MM.1S (cell line): Measurements from ENCODE around the gene SSBP4.

Source experiments
- DNase-seq: peaks from one replicate; pipeline ENCODE4 v3.0.0-alpha.2; 2015
- H2AFZ ChIP-seq: fragments of 300-600 bp; sonication (generic); 2 replicates; pipeline ENCODE4 v1.6.0; 2016; ENCODE audit warnings: antibody characterized with exemption, low read length
- H3F3A ChIP-seq: fragments of 300-600 bp; sonication (generic); 2 replicates; pipeline ENCODE4 v1.6.1; 2016; ENCODE audit warnings: mild to moderate bottlenecking, antibody characterized with exemption, low read length, moderate library complexity, mixed read lengths; ENCODE audit not compliant: insufficient read depth
- H3K27ac ChIP-seq: fragments of 300-600 bp; sonication (generic); 2 replicates; pipeline ENCODE4 v1.5.1; 2016; ENCODE audit warnings: mild to moderate bottlenecking, low read length
- H3K27me3 ChIP-seq: fragments of 300-600 bp; sonication (generic); replicated peaks from 2 replicates; pipeline ENCODE4 v1.6.0; 2016; ENCODE audit warnings: low read length; ENCODE audit not compliant: insufficient read depth
- H3K36me3 ChIP-seq: fragments of 300-600 bp; sonication (generic); replicated peaks from 2 replicates; pipeline ENCODE4 v1.6.1; 2016; ENCODE audit warnings: mild to moderate bottlenecking, low read length, mixed read lengths; ENCODE audit not compliant: insufficient read depth
- H3K4me1 ChIP-seq: fragments of 300-600 bp; sonication (generic); 2 replicates; pipeline ENCODE4 v1.6.1; 2016; ENCODE audit warnings: low read length, mixed read lengths
- H3K4me2 ChIP-seq: fragments of 300-600 bp; sonication (generic); 2 replicates; pipeline ENCODE4 v1.6.0; 2016; ENCODE audit warnings: low read depth, low read length
- H3K4me3 ChIP-seq: fragments of 300-600 bp; sonication (generic); 2 replicates; pipeline ENCODE4 v1.5.1; 2016; ENCODE audit warnings: low read length, mixed read lengths
- H3K79me2 ChIP-seq: fragments of 300-600 bp; sonication (generic); 2 replicates; pipeline ENCODE4 v1.6.1; 2016; ENCODE audit warnings: mixed run types, low read length, mixed read lengths
- H3K9ac ChIP-seq: fragments of 300-600 bp; sonication (generic); 2 replicates; pipeline ENCODE4 v1.6.1; 2016; ENCODE audit warnings: low read length, mixed read lengths
- H3K9me2 ChIP-seq: fragments of 300-600 bp; sonication (generic); replicated peaks from 2 replicates; pipeline ENCODE4 v1.6.1; 2016; ENCODE audit warnings: mild to moderate bottlenecking, low read length, mixed read lengths; ENCODE audit not compliant: insufficient read depth
- H3K9me3 ChIP-seq: fragments of 300-600 bp; sonication (generic); replicated peaks from 2 replicates; pipeline ENCODE4 v1.6.1; 2016; ENCODE audit warnings: mild to moderate bottlenecking, low read length, mixed read lengths; ENCODE audit not compliant: insufficient read depth
- H4K20me1 ChIP-seq: fragments of 300-600 bp; sonication (generic); 2 replicates; pipeline ENCODE4 v1.6.1; 2016; ENCODE audit warnings: mild to moderate bottlenecking, low read length, moderate library complexity, mixed read lengths; ENCODE audit not compliant: insufficient read depth
- EZH2 ChIP-seq: fragments of 300-600 bp; sonication (generic); optimal IDR thresholded peaks from 2 replicates; pipeline ENCODE3; 2017; ENCODE audit warnings: low read depth, mild to moderate bottlenecking, antibody characterized with exemption, low read length, mixed read lengths
- EZH2phosphoT487 ChIP-seq: fragments of 300-600 bp; sonication (generic); IDR thresholded peaks from 2 replicates; pipeline ENCODE4 v1.6.1; 2018; ENCODE audit warnings: antibody characterized with exemption, low read length
- TF ChIP-seq, protein P1 (sequence below): fragments of 300-600 bp; sonication (generic); IDR thresholded peaks from 2 replicates; pipeline ENCODE4 v1.5.1; 2016; ENCODE audit warnings: antibody characterized with exemption, low read length, mixed read lengths

The SSBP4 gene

DNA sequence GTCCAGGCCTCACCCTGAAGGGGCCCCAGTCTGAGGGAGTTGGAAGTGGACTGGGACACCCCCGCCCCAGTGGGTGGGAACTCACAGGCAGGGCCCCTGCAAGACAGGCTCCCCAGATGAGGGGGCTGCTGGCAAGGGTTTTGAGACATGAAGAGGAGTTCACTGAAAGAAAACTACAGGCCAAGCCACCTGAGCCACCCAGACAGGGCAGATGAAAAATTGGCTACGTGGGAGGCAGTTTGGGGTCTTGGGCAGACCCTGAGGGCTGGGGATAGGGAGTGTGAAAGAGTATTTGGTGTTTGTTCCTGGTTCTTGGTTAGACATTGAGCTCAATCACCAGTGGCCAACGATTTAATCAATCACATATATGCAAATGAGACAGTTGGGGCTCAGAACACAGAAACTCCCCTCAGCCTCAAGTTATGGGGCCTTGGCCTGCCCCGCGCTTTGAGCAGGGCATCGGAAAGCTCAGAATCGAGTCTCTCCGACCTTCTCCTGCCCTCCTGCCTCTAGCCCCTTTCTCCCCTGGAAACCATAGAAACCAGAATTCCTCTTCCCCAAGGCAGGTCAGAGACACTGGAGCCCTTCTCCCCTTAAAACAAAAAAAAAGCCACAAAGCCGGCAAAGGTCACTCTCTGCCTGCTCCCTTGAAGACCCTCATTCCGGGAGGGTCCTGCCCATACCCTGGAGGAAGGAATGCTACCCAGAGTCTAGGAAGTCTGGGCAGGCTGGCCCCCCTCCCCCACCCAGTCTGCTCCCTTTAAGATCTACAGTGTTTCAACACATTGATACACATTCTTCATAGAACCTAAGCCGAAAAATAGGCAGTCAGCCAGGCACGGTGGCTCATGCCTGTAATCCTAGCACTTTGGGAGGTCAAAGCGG is 20.1 kb downstream of the SSBP4 start:
- TF ChIP-seq, protein P1, sequence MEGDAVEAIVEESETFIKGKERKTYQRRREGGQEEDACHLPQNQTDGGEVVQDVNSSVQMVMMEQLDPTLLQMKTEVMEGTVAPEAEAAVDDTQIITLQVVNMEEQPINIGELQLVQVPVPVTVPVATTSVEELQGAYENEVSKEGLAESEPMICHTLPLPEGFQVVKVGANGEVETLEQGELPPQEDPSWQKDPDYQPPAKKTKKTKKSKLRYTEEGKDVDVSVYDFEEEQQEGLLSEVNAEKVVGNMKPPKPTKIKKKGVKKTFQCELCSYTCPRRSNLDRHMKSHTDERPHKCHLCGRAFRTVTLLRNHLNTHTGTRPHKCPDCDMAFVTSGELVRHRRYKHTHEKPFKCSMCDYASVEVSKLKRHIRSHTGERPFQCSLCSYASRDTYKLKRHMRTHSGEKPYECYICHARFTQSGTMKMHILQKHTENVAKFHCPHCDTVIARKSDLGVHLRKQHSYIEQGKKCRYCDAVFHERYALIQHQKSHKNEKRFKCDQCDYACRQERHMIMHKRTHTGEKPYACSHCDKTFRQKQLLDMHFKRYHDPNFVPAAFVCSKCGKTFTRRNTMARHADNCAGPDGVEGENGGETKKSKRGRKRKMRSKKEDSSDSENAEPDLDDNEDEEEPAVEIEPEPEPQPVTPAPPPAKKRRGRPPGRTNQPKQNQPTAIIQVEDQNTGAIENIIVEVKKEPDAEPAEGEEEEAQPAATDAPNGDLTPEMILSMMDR = no peak
- TF ChIP-seq EZH2phosphoT487 (no peak), EZH2 (no peak)
- no peak overlapping the region for H3K4me2 ChIP-seq
- no peaks in the 10 kb centered on the region for H3K36me3 ChIP-seq
- no peak overlapping the region for H3K9ac ChIP-seq
- no peak for DNase-seq
- no peaks in the 10 kb centered on the region for H3K9me3 ChIP-seq
- H3K9me2 ChIP-seq = no peaks in the 10 kb centered on the region
- peaks cover 17% of the 10 kb centered on the region; the same call in 1 of the 2 replicates for H3F3A ChIP-seq
- no peaks in the 10 kb centered on the region for H3K4me1 ChIP-seq
- H4K20me1 ChIP-seq = no peaks in the 10 kb centered on the region
- H2AFZ ChIP-seq = no peak overlapping the region
- H3K4me3 ChIP-seq = no peak overlapping the region
- H3K27me3 ChIP-seq = peaks cover 4% of the 10 kb centered on the region; the same call in 1 of the 2 replicates
- no peak overlapping the region for H3K27ac ChIP-seq
- H3K79me2 ChIP-seq = peaks cover 6% of the 10 kb centered on the region; the same call in 1 of the 2 replicates

DNA sequence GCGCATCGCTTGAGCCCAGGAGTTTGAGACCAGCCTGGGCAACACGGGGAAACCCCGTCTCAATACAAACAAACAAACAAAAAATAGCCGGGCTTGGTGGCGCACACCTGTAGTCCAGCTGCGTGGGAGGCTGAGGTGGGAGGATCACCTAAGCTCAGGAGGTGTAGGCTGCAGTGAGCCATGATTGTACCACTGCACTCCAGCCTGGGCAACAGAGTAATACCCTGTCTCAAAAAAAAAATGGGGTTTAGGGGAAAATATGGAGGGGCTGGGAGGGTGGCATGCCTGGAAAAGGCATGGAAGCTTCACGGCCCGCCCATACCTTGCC is 20.7 kb downstream of the SSBP4 start:
- Histone ChIP-seq H3K27me3 (no peaks in the 10 kb centered on the region), H3K9me3 (no peaks in the 10 kb centered on the region), H3K4me2 (no peak overlapping the region), H3K9me2 (no peaks in the 10 kb centered on the region), H3F3A (peaks cover 17% of the 10 kb centered on the region; the same call in 1 of the 2 replicates), H3K36me3 (no peaks in the 10 kb centered on the region; the same call in 1 of the 2 replicates), H3K4me1 (no peaks in the 10 kb centered on the region), H3K9ac (no peak overlapping the region), H3K79me2 (peaks cover 6% of the 10 kb centered on the region; the same call in 1 of the 2 replicates), H4K20me1 (no peaks in the 10 kb centered on the region), H3K4me3 (no peak overlapping the region), H3K27ac (no peak overlapping the region), H2AFZ (no peak overlapping the region)
- TF ChIP-seq EZH2 (no peak), EZH2phosphoT487 (no peak)
- TF ChIP-seq, protein P1 = no peak
- no peak for DNase-seq

DNA sequence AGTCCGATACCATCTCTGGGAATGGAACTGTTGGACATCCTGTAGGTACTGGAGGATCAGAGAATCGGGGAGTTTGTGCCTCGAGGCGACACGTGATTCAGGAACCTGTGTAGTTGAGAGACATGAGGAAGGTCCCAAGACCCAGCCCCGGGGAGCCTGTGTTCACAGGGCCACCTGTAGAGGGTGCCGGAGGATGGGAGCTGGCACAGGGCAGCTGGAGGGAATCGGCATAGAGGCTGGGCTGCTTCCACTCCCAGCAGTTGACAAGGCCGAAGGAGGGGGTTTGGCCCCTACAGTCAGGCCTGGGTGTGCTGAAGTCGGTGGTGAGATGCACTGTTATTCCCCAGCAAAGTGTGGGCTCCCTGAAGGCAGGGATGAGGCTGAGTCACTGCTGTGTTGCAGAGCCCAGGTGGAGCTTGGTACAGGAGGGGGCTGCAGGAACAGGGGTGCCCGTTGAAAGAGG is 21.2 kb downstream of the SSBP4 start:
- Histone ChIP-seq H3K4me2 (no peak overlapping the region), H3K27me3 (no peaks in the 10 kb centered on the region), H4K20me1 (no peaks in the 10 kb centered on the region), H3F3A (peaks cover 17% of the 10 kb centered on the region; the same call in 1 of the 2 replicates), H3K9me2 (no peaks in the 10 kb centered on the region), H3K79me2 (peaks cover 6% of the 10 kb centered on the region; the same call in 1 of the 2 replicates), H2AFZ (no peak overlapping the region), H3K4me1 (no peaks in the 10 kb centered on the region), H3K9me3 (no peaks in the 10 kb centered on the region), H3K36me3 (no peaks in the 10 kb centered on the region; the same call in 1 of the 2 replicates), H3K4me3 (no peak overlapping the region), H3K27ac (no peak overlapping the region), H3K9ac (no peak overlapping the region)
- DNase-seq = no peak
- TF ChIP-seq, protein P1 = peak; percentile 35
- no peak for TF ChIP-seq EZH2phosphoT487
- no peak for TF ChIP-seq EZH2
